Thymus (tissue), 11 donors: Measurements from ENCODE around the gene CXCL14. TPM values are rescaled to one million over a fixed set of nuclear protein-coding genes. Genes with fewer than 3 reads are reported as not detected.
"Not testable (repeated sequence)": the region's sequence is repeated elsewhere in the genome, so short reads cannot be mapped to it uniquely, and the experiment has no call there.

ENCODE experiments used
- DNase-seq, 9 donors: peaks; one replicate each; pipeline ENCODE4 v3.0.0-alpha.2; 2013; ENCODE audit warnings: low spot score in 9 of 9, low read depth in 6 of 9, missing footprints in 1 of 9
- H3K27ac ChIP-seq, 2 donors: one replicate each; pipeline ENCODE4 v1.5.1; 2013; ENCODE audit warnings: control low read depth in 1 of 2, low read depth in 1 of 2, low read length in 1 of 2, mild to moderate bottlenecking in 1 of 2, moderate library complexity in 1 of 2
- H3K27me3 ChIP-seq, 2 donors: one replicate each; pipeline ENCODE4 v1.5.1; 2013; ENCODE audit warnings: low read length in 1 of 2; ENCODE audit not compliant: control insufficient read depth in 2 of 2, insufficient read depth in 1 of 2
- H3K36me3 ChIP-seq, 2 donors: one replicate each; pipeline ENCODE4 v1.5.1; 2013; ENCODE audit warnings: low read length in 1 of 2, mild to moderate bottlenecking in 1 of 2, moderate library complexity in 1 of 2; ENCODE audit not compliant: control insufficient read depth in 2 of 2, insufficient read depth in 2 of 2
- H3K4me1 ChIP-seq, 2 donors: one replicate each; pipeline ENCODE4 v1.5.1; 2013; ENCODE audit warnings: low read length in 2 of 2; ENCODE audit not compliant: control insufficient read depth in 2 of 2, insufficient read depth in 2 of 2
- H3K4me3 ChIP-seq, 2 donors: one replicate each; pipeline ENCODE4 v1.5.1; 2013; ENCODE audit warnings: low read length in 2 of 2, control low read depth in 1 of 2, mild to moderate bottlenecking in 1 of 2
- H3K9me3 ChIP-seq, 2 donors: one replicate each; pipeline ENCODE4 v1.5.1; 2013; ENCODE audit warnings: low read length in 1 of 2, mild to moderate bottlenecking in 1 of 2; ENCODE audit not compliant: control insufficient read depth in 2 of 2, insufficient read depth in 1 of 2
- WGBS: extraction: QIAGEN DNeasy Blood & Tissue Kit; methylation state at CpG from one replicate; pipeline ENCODE4 v1.1.7; 2013; 5-methylcytosine and 5-hydroxymethylcytosine counted together
- polyA plus RNA-seq: library from polyadenylated mRNA; stranded (reverse); fragments of 200-250 nt; gene quantifications from one replicate; pipeline ENCODE4 v1.2.3, GENCODE V29; 2013
- total RNA-seq: library from RNA; stranded (reverse); fragments of 120-200 nt; gene quantifications from one replicate; pipeline ENCODE4 v1.2.4, GENCODE V29; 2013
- donor health status: healthy.

Gene CXCL14
- total and polyA plus RNA-seq, 2 donors, result 12.6 to 17.0 TPM

DNA sequence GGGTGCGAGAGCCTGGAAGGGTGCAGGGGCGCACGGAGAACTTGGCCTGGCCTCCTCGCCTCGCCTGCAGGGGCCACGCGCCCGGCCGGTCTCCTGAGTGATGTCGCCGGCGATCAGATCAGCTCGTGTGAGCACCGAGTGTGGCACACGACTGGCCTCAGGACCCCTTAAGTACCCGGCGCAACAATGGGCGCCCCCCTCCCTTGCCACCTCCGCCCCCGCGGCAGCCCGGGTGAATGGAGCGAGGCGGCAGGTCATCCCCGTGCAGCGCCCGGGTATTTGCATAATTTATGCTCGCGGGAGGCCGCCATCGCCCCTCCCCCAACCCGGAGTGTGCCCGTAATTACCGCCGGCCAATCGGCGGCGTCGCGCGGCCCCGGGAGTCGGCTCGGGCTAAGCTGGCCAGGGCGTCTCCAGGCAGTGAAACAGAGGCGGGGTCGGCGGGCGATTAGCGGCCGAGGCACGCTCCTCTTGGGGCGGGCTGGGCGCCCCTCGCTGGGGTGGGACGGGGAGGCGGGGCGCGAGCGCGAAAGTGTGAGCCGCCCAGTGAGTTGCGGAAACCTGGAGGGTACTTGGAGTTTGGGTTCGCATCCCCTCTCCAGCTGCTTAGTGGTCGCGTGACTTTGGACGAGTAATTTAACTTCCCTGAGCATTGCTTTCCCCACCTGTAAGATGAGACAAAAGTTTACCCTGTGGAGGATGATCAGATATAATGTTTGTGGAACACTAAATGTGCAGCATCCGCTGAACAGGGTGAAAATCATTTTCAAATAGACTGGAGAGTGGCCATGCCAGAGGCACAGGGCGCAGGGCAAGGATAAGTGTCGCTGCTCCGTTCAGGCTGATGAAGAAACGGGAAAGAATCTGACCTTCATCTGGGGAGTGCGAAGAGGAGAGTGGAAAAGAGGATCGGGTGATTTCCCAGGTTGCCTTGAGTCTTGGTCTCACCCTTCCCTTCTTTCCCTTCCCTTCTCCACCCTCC is 42.7 kb downstream of the CXCL14 start, which contains the start of gene NEUROG1:
NEUROG1 (minus strand) TSS at position 145 of the 982 bp plus-strand sequence. CDS start 274 bp downstream, outside the sequence.
- Histone ChIP-seq H3K36me3 (no peaks in the 10 kb centered on the region), H3K27me3 (peaks cover 68 to 95% of the 10 kb centered on the region in 2 donors), H3K4me3 (no peak within 1 kb of the TSS), H3K9me3 (no peaks in the 10 kb centered on the region), H3K27ac (no peak within 1 kb of the TSS), H3K4me1 (no peaks in the 10 kb centered on the region)
- no peak for DNase-seq
- 6% methylated on average over 74 of the region's 74 CpGs for WGBS

- Histone ChIP-seq H3K27me3 (peaks cover 62 to 94% of the 10 kb centered on the region in 2 donors), H3K4me3 (no peak overlapping the region), H3K36me3 (no peaks in the 10 kb centered on the region), H3K27ac (no peak overlapping the region), H3K4me1 (no peaks in the 10 kb centered on the region), H3K9me3 (no peaks in the 10 kb centered on the region)
- 3% methylated on average over 44 of the region's 44 CpGs for WGBS
- DNase-seq, result no peak
Observed at GRCh38 chr5:135535420-135535819, 43.4 kb downstream of the CXCL14 start.

DNA sequence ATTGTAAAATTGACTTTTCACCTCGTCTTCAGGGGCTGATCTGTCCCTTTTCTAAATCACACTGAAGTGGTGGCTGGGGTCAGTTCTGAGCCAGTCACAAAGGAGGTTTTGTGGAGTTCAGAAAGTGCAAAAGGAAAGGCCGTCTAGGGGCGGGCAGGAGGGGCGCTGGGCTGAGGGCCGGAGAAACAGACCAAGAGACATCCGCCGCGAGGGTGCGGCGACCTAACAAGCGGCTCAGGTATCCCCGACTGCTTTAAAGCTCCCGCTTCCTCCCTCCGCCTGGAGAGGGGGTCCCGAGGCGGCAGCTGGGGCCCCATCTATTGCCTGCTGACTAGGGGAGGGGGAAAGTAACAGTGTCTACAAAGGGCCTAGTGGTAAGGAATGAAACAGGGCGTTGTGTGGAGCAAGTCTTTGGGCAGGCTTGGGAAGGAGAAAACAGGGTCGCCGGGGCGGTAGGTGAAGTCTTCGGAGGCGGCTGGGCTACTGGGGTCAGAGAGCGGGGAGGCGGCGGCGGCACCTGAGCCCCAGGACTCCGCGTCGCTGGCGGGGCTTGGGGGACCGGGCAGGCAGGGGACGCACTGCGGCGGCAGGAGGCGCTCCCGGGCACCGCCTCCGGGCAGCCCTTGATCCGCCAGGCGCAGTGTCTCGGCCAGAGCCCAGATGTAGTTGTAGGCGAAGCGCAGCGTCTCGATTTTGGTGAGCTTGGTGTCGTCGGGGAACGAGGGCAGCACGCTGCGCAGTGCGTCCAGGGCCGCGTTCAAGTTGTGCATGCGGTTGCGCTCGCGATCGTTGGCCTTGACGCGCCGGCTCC is 44.0 kb downstream of the CXCL14 start:
- H3K27me3 ChIP-seq, result peaks cover 57 to 90% of the 10 kb centered on the region in 2 donors
- no peaks in the 10 kb centered on the region for H3K36me3 ChIP-seq
- H3K27ac ChIP-seq, result no peak overlapping the region
- no peaks in the 10 kb centered on the region for H3K4me1 ChIP-seq
- DNase-seq, result no peak
- H3K9me3 ChIP-seq, result no peaks in the 10 kb centered on the region
- 4% methylated on average over 61 of the region's 61 CpGs for WGBS
- no peak overlapping the region for H3K4me3 ChIP-seq

DNA sequence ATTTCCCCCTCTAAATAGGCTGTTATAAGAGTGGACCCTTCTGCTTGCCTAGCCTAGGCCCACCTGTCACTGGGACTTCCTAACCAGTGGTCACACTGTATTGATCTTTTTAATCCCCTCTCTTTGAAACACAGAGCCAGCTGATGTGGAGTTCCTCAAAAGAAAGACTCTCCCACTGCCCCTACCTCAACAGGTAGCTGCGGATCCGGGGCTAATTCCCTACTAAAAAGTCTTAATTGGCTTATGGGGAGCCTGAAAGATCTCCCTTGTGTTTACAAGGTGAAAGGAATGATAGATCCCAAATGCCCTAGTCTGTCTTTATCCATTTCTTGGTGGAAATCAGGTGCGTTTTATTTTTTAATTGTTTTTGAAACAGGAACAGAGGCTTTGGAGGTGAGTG is 45.0 kb downstream of the CXCL14 start:
- Histone ChIP-seq H3K27ac (no peak overlapping the region), H3K9me3 (no peaks in the 10 kb centered on the region), H3K4me1 (no peaks in the 10 kb centered on the region), H3K4me3 (no peak overlapping the region), H3K27me3 (peaks cover 57 to 87% of the 10 kb centered on the region in 2 donors), H3K36me3 (no peaks in the 10 kb centered on the region)
- no peak for DNase-seq
- WGBS, result 16% methylated on average over 3 of the region's 3 CpGs

DNA sequence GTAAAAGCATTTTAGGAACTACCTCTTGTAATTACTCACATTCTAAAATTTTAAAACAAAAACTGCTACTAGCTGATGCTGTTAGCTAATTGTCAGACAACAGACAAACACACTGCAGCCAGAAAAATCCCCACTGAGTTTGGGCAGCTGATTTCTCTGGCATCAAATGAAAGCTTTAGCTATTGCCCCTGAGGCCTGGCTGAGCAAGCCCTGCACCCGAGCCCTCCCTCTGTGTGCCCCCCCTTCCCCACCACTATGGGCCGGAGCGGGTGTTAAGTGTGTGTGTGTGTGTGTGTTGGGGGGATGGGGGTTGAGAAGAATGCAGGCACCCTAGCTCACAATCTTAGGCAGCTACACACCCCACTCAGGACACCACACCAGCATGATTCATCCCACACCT is 45.5 kb downstream of the CXCL14 start:
- Histone ChIP-seq H3K27ac (no peak overlapping the region), H3K27me3 (peaks cover 54 to 87% of the 10 kb centered on the region in 2 donors), H3K9me3 (no peaks in the 10 kb centered on the region), H3K4me3 (no peak overlapping the region), H3K36me3 (no peaks in the 10 kb centered on the region), H3K4me1 (no peaks in the 10 kb centered on the region)
- DNase-seq, result no peak
- 38% methylated on average over 3 of the region's 3 CpGs for WGBS

- WGBS, result 80% methylated on average over 5 of the region's 5 CpGs
- H3K27ac ChIP-seq, H3K9me3 ChIP-seq, H3K4me1 ChIP-seq, DNase-seq, H3K4me3 ChIP-seq, H3K36me3 ChIP-seq: not testable (repeated sequence)
- H3K27me3 ChIP-seq, result peaks cover 21 to 55% of the 10 kb centered on the region in 2 donors
Observed at GRCh38 chr5:135529576-135529975, 49.2 kb downstream of the CXCL14 start.

- Histone ChIP-seq H3K4me3 (no peak overlapping the region), H3K27me3 (peaks cover 5 to 31% of the 10 kb centered on the region in 2 donors), H3K36me3 (no peaks in the 10 kb centered on the region), H3K4me1 (no peaks in the 10 kb centered on the region), H3K9me3 (no peaks in the 10 kb centered on the region), H3K27ac (no peak overlapping the region)
- no peak for DNase-seq
Observed at GRCh38 chr5:135526924-135527323, 51.9 kb downstream of the CXCL14 start.

GRCh38 chr5:135521964-135522363 is 56.8 kb downstream of the CXCL14 start:
- no peaks in the 10 kb centered on the region for H3K4me1 ChIP-seq
- WGBS, result 63% methylated on average over 2 of the region's 2 CpGs
- H3K9me3 ChIP-seq, result no peaks in the 10 kb centered on the region
- no peaks in the 10 kb centered on the region for H3K36me3 ChIP-seq
- H3K4me3 ChIP-seq, result no peak overlapping the region
- no peak overlapping the region for H3K27ac ChIP-seq
- no peak for DNase-seq
- H3K27me3 ChIP-seq, result peaks cover 0 to 6% of the 10 kb centered on the region in 2 donors
